8988T (cell line): ENCODE measurements around the gene PALLD.

Experiments
- DNase-seq: peaks from one replicate; pipeline ENCODE4 v3.0.0; 2011

The PALLD gene

DNA sequence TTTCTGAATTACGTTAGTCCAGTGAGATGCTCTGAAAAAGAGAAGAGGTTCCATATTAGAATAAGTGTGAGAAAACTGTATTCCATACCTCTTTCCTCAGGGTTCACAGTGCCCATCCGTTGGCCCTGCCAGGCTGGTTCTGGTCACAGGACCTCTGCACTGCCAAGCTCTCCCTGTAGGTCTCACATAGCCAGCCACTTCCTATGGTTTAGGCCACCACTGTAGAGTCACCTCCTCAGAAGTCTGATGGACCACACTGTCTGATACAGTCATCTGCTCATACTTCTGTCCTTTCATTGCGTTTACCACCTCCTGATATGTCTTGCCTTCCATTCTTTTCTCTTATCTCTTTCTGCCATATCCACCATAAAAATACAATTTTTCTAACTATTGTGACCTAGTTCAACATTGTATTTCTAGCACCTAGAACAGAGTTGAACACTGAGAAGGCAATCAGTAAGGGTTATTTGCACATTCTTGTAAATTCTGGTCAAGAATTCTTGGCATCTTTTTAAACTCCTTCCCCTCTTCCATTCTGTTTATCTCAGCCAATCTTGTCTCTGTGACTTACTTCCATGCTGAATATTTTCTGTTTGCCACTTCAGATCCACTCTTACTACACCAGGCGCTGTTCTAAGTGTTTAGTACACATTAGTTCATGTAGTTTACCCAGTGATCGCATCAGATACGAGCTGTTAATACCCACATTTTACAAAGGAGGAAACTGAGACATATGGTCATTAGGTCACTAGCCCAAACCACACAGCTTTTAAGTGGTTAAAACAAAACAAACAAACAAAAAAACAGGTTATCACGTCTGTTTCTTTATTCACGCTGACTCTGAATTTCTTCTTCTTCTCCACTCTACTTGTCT is 387.6 kb downstream of the PALLD start:
- DNase-seq: no peak

GRCh38 chr4:168885400-168885799 is 388.5 kb downstream of the PALLD start:
- no peak for DNase-seq

- no peak for DNase-seq
Observed at GRCh38 chr4:168886351-168886750, 389.5 kb downstream of the PALLD start.

GRCh38 chr4:168887809-168888208 is 391.0 kb downstream of the PALLD start:
- DNase-seq: no peak

DNA sequence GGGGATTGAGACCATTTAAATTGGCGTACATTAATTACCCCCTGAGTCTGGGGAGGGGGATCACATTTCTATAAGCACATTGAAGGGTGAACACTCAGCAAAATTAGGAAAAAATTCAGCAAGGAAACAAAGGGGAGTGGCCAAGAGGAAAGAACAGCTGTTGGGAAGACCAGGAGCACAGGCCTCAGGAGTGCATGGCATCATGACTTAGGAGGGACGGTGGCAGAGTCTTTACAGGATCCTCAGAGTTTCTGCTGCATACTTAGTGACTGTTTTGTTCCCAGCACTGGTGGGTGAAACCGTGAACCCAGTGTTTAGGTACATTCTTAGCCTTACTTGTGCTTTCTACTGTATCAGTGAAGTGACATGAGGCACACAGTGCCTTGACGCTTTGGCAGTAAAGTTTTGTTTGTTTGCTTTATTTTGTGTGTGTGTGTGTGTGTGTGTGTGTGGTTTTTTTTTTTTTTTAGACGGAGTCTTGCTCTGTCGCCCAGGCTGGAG is 391.9 kb downstream of the PALLD start:
- DNase-seq: no peak

DNA sequence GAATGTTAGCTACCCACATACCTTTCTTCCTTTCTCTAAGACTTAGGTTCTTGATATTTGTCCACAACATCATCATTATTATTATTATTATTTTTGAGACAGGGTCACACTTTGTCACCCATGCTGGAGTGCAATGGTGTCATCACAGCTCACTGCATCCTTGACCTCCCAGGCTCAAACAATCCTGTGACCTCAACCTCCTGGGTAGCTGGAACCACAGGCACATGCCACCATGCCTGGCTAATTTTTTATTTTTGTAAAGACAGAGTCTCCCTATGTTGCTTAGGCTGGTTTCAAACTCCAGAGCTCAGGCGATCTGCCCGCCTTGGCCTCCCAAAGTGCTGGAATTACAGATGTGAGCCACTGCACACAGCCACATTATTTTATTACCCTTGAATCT is 394.2 kb downstream of the PALLD start:
- DNase-seq: no peak

DNA sequence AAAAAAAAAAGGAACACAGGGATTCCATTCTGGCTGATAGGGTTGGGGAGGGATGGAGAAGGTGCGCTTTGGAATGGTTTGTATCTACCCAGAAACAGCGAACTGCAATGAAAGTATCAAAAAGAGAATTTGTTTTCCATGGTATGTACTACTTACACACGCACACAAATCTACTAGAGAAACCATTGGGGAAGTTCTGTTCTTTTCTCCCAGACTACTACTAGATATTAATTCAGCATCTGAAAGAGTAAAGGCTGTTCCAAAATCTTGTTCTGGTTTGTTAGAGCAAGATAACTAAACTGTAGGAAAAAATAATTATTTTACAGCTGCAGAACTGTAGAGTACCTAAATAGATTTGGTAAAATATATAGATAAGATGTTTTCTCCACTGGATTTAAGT is 394.8 kb downstream of the PALLD start:
- no peak for DNase-seq

DNA sequence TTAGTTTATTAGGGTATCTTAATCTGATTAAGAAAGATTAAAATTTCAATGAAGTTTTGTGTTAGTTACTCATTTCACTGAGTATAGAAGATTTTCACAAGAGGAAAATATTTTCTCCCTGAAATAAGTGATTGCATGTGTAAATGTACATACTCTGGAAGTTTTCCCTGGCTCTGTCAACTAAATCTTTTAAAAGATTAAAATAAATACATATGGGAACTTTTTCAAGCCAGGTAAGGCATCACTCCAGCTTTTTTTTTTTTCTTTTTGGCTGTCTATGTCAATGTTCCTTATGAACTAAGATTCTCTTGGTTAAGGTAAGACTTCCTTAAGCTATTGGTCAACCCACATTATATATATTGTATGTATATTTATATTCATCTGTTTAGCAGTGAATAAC is 395.6 kb downstream of the PALLD start:
- no peak for DNase-seq

- DNase-seq: no peak
Observed at GRCh38 chr4:168893205-168893604, 396.4 kb downstream of the PALLD start.

DNA sequence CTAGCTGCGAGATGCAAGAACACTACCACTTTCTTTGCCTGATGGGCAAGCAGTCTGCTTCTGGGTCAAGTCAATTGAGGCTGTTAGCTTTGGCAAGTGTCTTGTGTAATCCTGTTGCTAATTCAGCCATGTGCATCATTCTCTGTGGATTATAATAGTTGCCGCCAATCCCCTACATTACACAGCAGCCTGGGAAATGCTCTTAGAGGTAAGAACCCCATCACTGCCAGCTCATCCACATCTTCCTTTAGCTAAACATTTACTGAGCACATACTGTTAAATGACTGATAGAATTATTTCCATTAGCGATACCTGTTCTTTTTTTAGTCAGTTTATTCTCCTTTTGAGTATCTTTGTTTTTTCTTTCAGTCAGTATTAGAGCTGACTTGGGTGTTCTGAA is 397.0 kb downstream of the PALLD start:
- no peak for DNase-seq

DNA sequence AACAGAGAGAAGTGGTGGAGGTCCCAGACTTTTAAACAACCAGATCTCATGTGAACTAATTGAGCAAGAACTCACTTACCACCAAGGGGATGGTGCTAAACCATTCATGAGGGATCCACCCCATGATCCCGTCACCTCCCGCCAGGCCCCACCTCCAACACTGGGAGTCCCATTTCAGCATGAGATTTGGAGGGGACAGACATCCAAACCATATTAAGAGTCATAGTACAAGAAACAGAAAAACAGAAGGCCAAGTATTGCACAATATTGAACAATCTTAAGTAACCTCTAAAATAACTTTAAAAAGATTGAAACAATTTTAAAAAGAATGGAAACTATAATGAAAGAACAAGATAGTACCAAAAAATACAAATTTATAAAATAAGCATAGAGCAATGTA is 403.2 kb downstream of the PALLD start:
- DNase-seq: no peak

DNA sequence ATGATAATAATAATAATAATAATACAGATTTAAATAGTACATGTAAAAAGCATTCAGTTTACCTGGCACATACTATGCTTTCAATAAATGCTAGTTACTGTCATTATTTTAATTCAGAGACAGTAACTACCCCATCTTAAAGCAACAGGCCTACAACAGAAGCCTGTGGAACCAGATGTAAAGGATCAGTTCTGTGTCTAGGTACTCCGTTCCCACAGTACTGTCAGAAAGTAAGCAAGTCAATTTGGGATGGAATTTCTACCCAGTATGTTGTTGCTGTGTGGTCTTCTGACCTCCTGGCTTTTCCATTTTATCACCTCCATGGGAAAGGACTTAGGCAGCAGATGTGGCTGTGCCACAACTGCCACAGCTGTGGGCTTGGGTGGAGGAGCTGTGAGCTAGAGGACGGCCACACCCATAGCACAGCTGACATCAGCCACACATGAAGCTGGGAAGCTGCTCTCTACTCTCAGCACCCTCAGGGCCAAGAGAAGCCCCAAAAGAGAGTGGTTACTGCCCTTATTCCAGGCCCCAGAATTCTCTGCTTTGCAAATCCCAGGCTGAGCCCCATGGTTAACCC is 410.4 kb downstream of the PALLD start:
- no peak for DNase-seq

GRCh38 chr4:168908093-168908492 is 411.2 kb downstream of the PALLD start:
- no peak for DNase-seq

DNA sequence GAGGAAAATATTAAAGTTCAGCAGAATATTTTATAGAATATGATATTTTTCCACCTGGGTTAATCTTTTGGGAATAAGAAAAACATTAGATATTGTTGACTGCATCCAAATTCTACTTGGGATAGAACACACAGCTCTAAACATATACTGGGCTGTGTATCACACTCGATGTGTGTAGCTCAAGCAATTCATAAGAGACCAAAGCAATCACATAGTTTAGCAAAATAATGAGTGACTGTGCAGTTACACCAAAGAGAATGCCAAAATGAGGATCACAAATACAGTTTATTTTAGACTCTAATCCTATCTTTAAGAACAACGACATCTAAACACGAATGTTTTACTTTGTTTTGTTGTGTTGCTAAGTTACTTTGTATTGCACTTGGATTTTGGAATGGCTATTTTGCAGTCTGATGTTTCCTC is 412.0 kb downstream of the PALLD start:
- no peak for DNase-seq

GRCh38 chr4:168914095-168914494 is 417.2 kb downstream of the PALLD start:
- DNase-seq: no peak

DNA sequence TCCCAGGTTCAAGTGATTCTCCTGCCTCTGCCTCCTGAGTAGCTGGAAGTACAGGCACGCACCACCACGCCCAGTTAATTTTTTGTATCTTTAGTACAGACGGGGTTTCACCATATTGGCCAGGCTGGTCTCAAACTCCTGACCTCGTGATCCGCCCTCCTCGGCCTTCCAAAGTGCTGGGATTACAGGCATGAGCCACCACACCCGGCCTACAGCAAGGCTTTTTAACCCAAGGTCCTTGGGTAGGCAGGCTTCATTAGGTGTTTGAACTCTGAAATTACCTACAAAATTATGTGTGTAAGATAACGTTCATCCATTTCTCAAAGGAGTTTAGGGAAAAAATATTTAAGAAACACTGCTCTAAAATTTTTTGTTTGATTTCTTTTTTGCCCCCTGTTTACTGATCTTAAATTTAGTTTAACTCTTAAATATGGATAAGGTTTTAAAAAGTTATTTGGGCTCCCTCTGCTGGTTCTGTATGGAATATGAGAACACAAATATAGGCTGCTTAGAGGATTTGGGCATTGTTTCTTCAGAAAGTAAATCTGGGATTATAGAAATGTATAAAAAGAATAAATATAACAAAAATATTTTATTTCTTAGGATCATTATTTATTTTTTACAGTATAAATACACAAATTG is 420.4 kb downstream of the PALLD start:
- DNase-seq: no peak

- no peak for DNase-seq
Observed at GRCh38 chr4:168919706-168920324, 423.0 kb downstream of the PALLD start.

- DNase-seq: no peak
Observed at GRCh38 chr4:168920441-168921065, 423.7 kb downstream of the PALLD start.

GRCh38 chr4:168923526-168924194 is 426.8 kb downstream of the PALLD start:
- no peak for DNase-seq

GRCh38 chr4:168924667-168925066 is 427.8 kb downstream of the PALLD start:
- DNase-seq: no peak

GRCh38 chr4:168925789-168926490 is 429.1 kb downstream of the PALLD start:
- DNase-seq: no peak

- no peak for DNase-seq
Observed at GRCh38 chr4:168928346-168928745, 431.5 kb downstream of the PALLD start.
